Small intestine (tissue), 7 donors: ENCODE data around the gene RPL13A. TPM values are rescaled to one million over a fixed set of nuclear protein-coding genes. Genes with fewer than 3 reads are reported as not detected.
A peak's percentile ranks its signal among the peaks of the same experiment; 100 is the strongest.

Experiments used
- DNase-seq, 2 donors: peaks; one replicate each; pipeline versions ENCODE4 v3.0.0 to v3.0.0-alpha.2; 2013
- FAIRE-seq: peaks from 2 replicates; lab custom pipeline; 2012; peaks lifted over from hg19 to GRCh38; lab: Jason Lieb, UNC
- H3K27ac ChIP-seq, 3 donors: one replicate each; pipeline ENCODE4 v1.5.1; 2013; ENCODE audit warnings: low read length in 2 of 3, mild to moderate bottlenecking in 2 of 3, control low read depth in 1 of 3, inconsistent platforms in 1 of 3, low read depth in 1 of 3, moderate library complexity in 1 of 3
- H3K27me3 ChIP-seq, 3 donors: one replicate each; pipeline ENCODE4 v1.6.1; 2013; ENCODE audit warnings: low read length in 3 of 3, inconsistent platforms in 1 of 3; ENCODE audit not compliant: control insufficient read depth in 3 of 3, insufficient read depth in 3 of 3
- H3K36me3 ChIP-seq, 3 donors: one replicate each; pipeline ENCODE4 v1.6.1; 2013; ENCODE audit warnings: low read length in 3 of 3, inconsistent platforms in 1 of 3, low read depth in 1 of 3, mild to moderate bottlenecking in 1 of 3, moderate library complexity in 1 of 3; ENCODE audit not compliant: control insufficient read depth in 3 of 3, insufficient read depth in 2 of 3
- H3K4me1 ChIP-seq, 3 donors: one replicate each; pipeline ENCODE4 v1.6.1; 2013; ENCODE audit warnings: low read length in 2 of 3, inconsistent platforms in 1 of 3, low read depth in 1 of 3, mild to moderate bottlenecking in 1 of 3, moderate library complexity in 1 of 3; ENCODE audit not compliant: control insufficient read depth in 3 of 3, insufficient read depth in 2 of 3
- H3K4me3 ChIP-seq, 3 donors: one replicate each; pipeline ENCODE4 v1.5.1; 2013; ENCODE audit warnings: low read length in 3 of 3, control low read depth in 1 of 3, inconsistent platforms in 1 of 3, low read depth in 1 of 3, mild to moderate bottlenecking in 1 of 3, moderate library complexity in 1 of 3
- H3K9me3 ChIP-seq, 2 donors: one replicate each; pipeline ENCODE4 v1.6.1; 2013; ENCODE audit warnings: low read depth in 1 of 2, low read length in 1 of 2; ENCODE audit not compliant: control insufficient read depth in 2 of 2, insufficient read depth in 1 of 2
- WGBS, 3 donors: extraction: QIAGEN DNeasy Blood & Tissue Kit; methylation state at CpG; one replicate each; pipeline ENCODE4 v1.1.7; 2013; 5-methylcytosine and 5-hydroxymethylcytosine counted together
- polyA plus RNA-seq, 4 donors: library from polyadenylated mRNA; stranded (reverse) in 3 of 4; unstranded in 1 of 4; fragments of 200-250 nt in 3 of 4; fragments of 120-200 nt in 1 of 4; gene quantifications; one replicate each; pipeline versions ENCODE4 v1.2.1 to v1.2.3, GENCODE V29; 2013
- donor health status: healthy with polysubstance abuse.
- donor health status: control.
- donor health status: control.
- donor health status: Bipolar disorder and iron deficiency.
- donor health status: healthy.

Gene RPL13A
- polyA plus RNA-seq, 4 donors = 2,350 to 5,026 (median 3,831) TPM

GRCh38 chr19:49497789-49498103 is 10.3 kb downstream of the RPL13A start:
- WGBS, 3 donors = 55 to 73% (median 56%) methylated on average over 12 of the region's 12 CpGs
- Histone ChIP-seq H3K27ac (peak overlapping the region in 2 of 3 donors; percentile 5 to 61), H3K4me3 (peak overlapping the region in 2 of 3 donors; percentile 82 to 87), H3K9me3 (no peaks in the 10 kb centered on the region), H3K27me3 (no peaks in the 10 kb centered on the region), H3K36me3 (peaks cover 11 to 41% (median 17%) of the 10 kb centered on the region in 3 donors), H3K4me1 (peaks cover 5 to 51% (median 13%) of the 10 kb centered on the region in 3 donors)
- DNase-seq (no peak), FAIRE-seq (no peak)

- Histone ChIP-seq H3K27ac (peak overlapping the region in 1 of 3 donors; percentile 92), H3K4me1 (peaks cover 5 to 55% (median 13%) of the 10 kb centered on the region in 3 donors), H3K4me3 (no peak overlapping the region), H3K36me3 (peaks cover 9 to 37% (median 17%) of the 10 kb centered on the region in 3 donors), H3K9me3 (no peaks in the 10 kb centered on the region), H3K27me3 (no peaks in the 10 kb centered on the region)
- DNase-seq = no peak
- no peak for FAIRE-seq
- WGBS, 3 donors = 24 to 60% (median 39%) methylated on average over 7 of the region's 7 CpGs
Measured at GRCh38 chr19:49498475-49498874, 11.1 kb downstream of the RPL13A start.

GRCh38 chr19:49499030-49499670 is 11.7 kb downstream of the RPL13A start:
- no peaks in the 10 kb centered on the region for H3K9me3 ChIP-seq
- peak overlapping the region; percentile 81 to 92 (median 85) for H3K27ac ChIP-seq
- peak overlapping the region; percentile 3 to 41 (median 37) for H3K4me3 ChIP-seq
- 24 to 53% (median 32%) methylated on average over 18 to 19 of the region's 19 CpGs for WGBS, 3 donors
- DNase-seq = no peak
- FAIRE-seq = no peak
- no peaks in the 10 kb centered on the region for H3K27me3 ChIP-seq
- peaks cover 9 to 36% (median 17%) of the 10 kb centered on the region in 3 donors for H3K36me3 ChIP-seq
- H3K4me1 ChIP-seq = peaks cover 5 to 57% (median 13%) of the 10 kb centered on the region in 3 donors

GRCh38 chr19:49502866-49503581 is 15.6 kb downstream of the RPL13A start:
- no peak overlapping the region for H3K4me3 ChIP-seq
- H3K27ac ChIP-seq = peak overlapping the region in 1 of 3 donors; percentile 22
- H3K9me3 ChIP-seq = no peaks in the 10 kb centered on the region
- peaks cover 0 to 54% (median 9%) of the 10 kb centered on the region in 3 donors for H3K4me1 ChIP-seq
- no peaks in the 10 kb centered on the region for H3K27me3 ChIP-seq
- WGBS, 3 donors = 45 to 52% (median 48%) methylated on average over 14 of the region's 14 CpGs
- FAIRE-seq (no peak), DNase-seq (peak; percentile 75 to 80)
- peaks cover 4 to 24% (median 11%) of the 10 kb centered on the region in 3 donors for H3K36me3 ChIP-seq

GRCh38 chr19:49503582-49503962 is 16.2 kb downstream of the RPL13A start:
- Histone ChIP-seq H3K27me3 (no peaks in the 10 kb centered on the region), H3K9me3 (no peaks in the 10 kb centered on the region), H3K4me1 (peaks cover 0 to 49% (median 9%) of the 10 kb centered on the region in 3 donors), H3K36me3 (peaks cover 0 to 18% (median 10%) of the 10 kb centered on the region in 3 donors), H3K4me3 (no peak overlapping the region), H3K27ac (peak overlapping the region in 1 of 3 donors; percentile 22)
- no peak for FAIRE-seq
- WGBS, 3 donors = 68 to 79% (median 77%) methylated on average over 9 of the region's 9 CpGs
- no peak for DNase-seq

GRCh38 chr19:49506575-49507105 is 19.2 kb downstream of the RPL13A start:
- no peak overlapping the region for H3K4me3 ChIP-seq
- no peaks in the 10 kb centered on the region for H3K9me3 ChIP-seq
- no peaks in the 10 kb centered on the region for H3K27me3 ChIP-seq
- no peak overlapping the region for H3K27ac ChIP-seq
- no peaks in the 10 kb centered on the region for H3K36me3 ChIP-seq
- H3K4me1 ChIP-seq = peaks cover 0 to 26% (median 0%) of the 10 kb centered on the region in 3 donors
- no peak for FAIRE-seq
- DNase-seq = peak; percentile 88
- WGBS, 3 donors = 26 to 34% (median 31%) methylated on average over 8 of the region's 8 CpGs

GRCh38 chr19:49507803-49508494 is 20.5 kb downstream of the RPL13A start:
- Histone ChIP-seq H3K27ac (no peak overlapping the region), H3K4me1 (peaks cover 0 to 29% (median 0%) of the 10 kb centered on the region in 3 donors), H3K4me3 (no peak overlapping the region), H3K36me3 (no peaks in the 10 kb centered on the region), H3K9me3 (no peaks in the 10 kb centered on the region), H3K27me3 (no peaks in the 10 kb centered on the region)
- DNase-seq (no peak), FAIRE-seq (no peak)
- WGBS, 3 donors = 80 to 89% (median 86%) methylated on average over 12 of the region's 12 CpGs
